K562 (cell line): ENCODE measurements around the gene TSPAN18. TPM values are rescaled to one million over a fixed set of nuclear protein-coding genes. Genes with fewer than 3 reads are reported as not detected.

Experiments used
- ADNP ChIP-seq: fragments of 200-800 bp; sonication (Bioruptor generic); IDR thresholded peaks from 2 replicates; pipeline ENCODE4 v1.6.1; 2016; ENCODE audit warnings: missing genetic modification characterization, missing compliant biosample characterization
- PTRF ChIP-seq: fragments of 450-650 bp; IDR thresholded peaks from 2 replicates; pipeline ENCODE4 v1.6.1; 2016; ENCODE audit warnings: mild to moderate bottlenecking, missing genetic modification characterization, missing compliant biosample characterization
- RCOR1 ChIP-seq, 2 experiments: IDR thresholded peaks; 2 replicates each; pipeline ENCODE4 v1.6.1; 2012; ENCODE audit warnings: low read depth in 2 of 2, low read length in 2 of 2, borderline replicate concordance in 1 of 2, improper control_type of control experiment in 1 of 2
- U2AF2 ChIP-seq: fragments of 200-400 bp; formaldehyde crosslinking; optimal IDR thresholded peaks from 2 replicates; pipeline ENCODE3; 2017; ENCODE audit warnings: low read depth, mild to moderate bottlenecking, low read length
- ZBTB17 ChIP-seq: fragments of 450-650 bp; formaldehyde crosslinking; IDR thresholded peaks from 2 replicates; pipeline ENCODE4 v1.4.0; 2020; ENCODE audit warnings: mild to moderate bottlenecking
- polyA plus RNA-seq, 8 experiments: library from polyadenylated mRNA; depleted of rRNA in 4 of 8; stranded (reverse) in 5 of 8; unstranded in 3 of 8; fragments of >200 nt; fragmentation: Nextera tagmentation in 2 of 8; fragmentation: Illumina TruSeq in 1 of 8; extraction: Ambion mirVana in 2 of 8; extraction: Trizol in 1 of 8; gene quantifications; 2 replicates each; pipeline versions ENCODE4 v1.2.1 to v1.2.3, GENCODE V29; 2011 to 2014; ENCODE audit warnings: inconsistent platforms in 1 of 8, missing spikeins in 1 of 8
- total RNA-seq, 7 experiments: library from RNA; depleted of rRNA in 6 of 7; stranded (reverse); fragments of >200 nt in 6 of 7; fragmentation: Illumina TruSeq in 2 of 7; extraction: Trizol in 2 of 7; gene quantifications; 2 replicates each; pipeline versions ENCODE4 v1.2.1 to v1.2.3, GENCODE V29; 2011 to 2021; ENCODE audit warnings: low replicate concordance in 1 of 7
- TF ChIP-seq, protein P1 (sequence below): fragments of 250-450 bp; sonication (Bioruptor Pico); IDR thresholded peaks from 2 replicates; pipeline ENCODE4 v1.5.0; 2021; ENCODE audit warnings: mild to moderate bottlenecking, moderate library complexity
- TF ChIP-seq, protein P2 (sequence below): fragments of 450-650 bp; formaldehyde crosslinking; IDR thresholded peaks from 2 replicates; pipeline ENCODE4 v1.4.0; 2022; ENCODE audit warnings: missing genetic modification characterization
- TF ChIP-seq, protein P3 (sequence below): sonication (generic); formaldehyde crosslinking; IDR thresholded peaks from 2 replicates; pipeline ENCODE4 v1.8.1; 2022; ENCODE audit warnings: missing genetic modification reagents
- TF ChIP-seq, protein P4 (sequence below): fragments of 450-650 bp; IDR thresholded peaks from 2 replicates; pipeline ENCODE4 v1.6.1; 2016

The TSPAN18 gene
- total and polyA plus RNA-seq, 9 of the 15 experiments (the other 6 are each of a cell fraction or from before 2014, with no cell fraction given) = 0.17 to 0.35 (median 0.22) TPM; not detected in 4

DNA sequence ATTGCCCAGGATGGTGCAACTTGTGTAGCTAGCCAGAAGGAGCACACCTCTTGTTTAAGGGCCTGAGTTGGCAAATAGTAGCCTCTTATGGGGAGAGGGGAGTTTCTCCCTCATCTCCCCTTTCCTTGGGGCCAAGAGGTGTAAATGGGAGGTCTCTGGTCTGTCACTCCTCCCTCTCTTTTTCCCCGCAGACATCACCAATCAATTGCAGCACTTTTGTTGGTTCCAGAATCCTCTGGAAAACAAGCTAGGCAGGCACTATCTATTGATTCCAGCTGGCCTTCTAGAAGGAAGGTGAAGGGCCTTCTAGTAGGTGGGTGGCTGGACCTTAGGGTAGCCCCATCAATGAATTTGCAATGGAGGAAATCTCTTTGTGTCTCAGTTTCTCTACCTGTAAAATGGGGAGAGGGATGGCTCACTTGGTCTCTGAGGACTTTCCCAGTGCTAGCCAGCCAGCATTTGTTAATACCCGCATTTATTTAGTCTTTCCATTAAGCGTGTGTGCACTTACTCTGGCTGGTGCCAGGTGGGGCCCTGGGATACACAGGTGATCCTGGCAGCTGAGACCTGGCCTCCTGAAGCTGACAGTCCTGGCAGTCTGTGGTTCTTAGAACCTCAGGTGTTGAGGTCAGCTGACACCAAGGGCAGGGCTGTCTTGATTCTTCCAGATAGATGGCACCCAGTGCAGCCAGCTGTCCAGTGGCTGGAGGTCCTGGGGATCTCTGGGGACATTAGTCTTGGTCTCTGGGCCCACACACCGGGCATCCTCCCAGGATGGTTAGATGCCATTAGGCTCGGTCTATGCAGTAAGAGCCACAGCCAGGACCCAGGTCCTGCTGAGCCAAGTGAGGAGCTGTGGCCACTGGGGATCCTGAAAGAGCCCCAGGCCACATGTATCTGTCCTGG is 51.7 kb downstream of the TSPAN18 start (continued):
- TF ChIP-seq, protein P1, sequence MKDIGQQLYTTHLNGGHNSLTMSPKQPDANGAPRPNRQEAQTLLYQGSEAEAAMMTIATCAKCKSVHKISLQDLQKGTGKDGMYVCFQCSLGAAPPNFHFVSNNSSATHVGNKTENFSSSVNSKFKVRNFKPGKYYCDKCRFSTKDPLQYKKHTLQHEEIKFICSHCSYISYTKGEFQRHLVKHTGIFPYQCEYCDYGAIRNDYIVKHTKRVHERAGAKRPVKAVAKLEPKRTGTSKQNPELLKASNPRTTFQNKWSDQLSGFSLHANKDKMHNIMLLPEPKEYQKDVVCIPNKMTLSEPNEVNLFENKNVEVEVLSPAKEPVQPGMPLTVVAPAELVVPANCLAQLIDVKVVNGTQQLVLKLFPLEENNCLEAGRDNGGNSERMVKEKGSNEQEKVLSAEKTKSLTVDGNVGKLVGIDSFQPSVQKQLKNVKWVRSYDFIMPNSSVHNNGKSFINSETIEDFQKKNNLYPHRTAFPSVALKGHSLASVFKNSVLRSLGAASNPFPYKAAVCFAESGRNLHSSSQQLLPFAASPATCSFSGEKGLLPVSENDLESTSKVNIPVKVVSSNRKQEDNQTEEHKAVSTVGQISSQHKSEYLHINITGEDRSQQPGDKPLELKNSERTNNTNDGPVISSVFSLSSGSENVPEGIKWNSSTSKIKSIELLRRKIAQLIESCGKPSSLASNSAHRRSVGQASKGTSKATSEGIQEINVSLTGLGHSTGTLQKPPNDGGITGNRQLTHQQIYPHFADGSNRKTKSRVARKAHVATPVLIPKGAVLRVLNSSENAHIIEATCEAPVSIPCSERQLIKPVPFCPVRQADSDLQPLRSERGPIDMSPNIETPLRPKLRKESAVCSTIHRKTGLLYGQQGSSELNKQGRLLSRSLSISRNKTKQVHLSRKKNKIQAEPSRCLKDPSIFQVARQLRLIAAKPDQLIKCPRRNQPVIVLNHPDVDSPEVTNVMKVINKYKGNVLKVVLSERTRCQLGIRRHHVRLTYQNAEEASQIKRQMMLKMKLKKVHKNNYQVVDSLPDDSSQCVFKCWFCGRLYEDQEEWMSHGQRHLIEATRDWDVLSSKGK (CRISPR knock-in tag) = no peak
- TF ChIP-seq, protein P2, sequence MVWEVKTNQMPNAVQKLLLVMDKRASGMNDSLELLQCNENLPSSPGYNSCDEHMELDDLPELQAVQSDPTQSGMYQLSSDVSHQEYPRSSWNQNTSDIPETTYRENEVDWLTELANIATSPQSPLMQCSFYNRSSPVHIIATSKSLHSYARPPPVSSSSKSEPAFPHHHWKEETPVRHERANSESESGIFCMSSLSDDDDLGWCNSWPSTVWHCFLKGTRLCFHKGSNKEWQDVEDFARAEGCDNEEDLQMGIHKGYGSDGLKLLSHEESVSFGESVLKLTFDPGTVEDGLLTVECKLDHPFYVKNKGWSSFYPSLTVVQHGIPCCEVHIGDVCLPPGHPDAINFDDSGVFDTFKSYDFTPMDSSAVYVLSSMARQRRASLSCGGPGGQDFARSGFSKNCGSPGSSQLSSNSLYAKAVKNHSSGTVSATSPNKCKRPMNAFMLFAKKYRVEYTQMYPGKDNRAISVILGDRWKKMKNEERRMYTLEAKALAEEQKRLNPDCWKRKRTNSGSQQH = no peak
- TF ChIP-seq PTRF (no peak), RCOR1 (IDR thresholded peaks at IDR 0.05; ENCODE audit: borderline replicate concordance in 1 of 2, low read depth in 2 of 2, low read length in 2 of 2) (0 out of 4 replicates have a peak, but pooled peaks of 1 of the 2 experiments have one; percentile 24), ADNP (tag) (0 out of 2 replicates have a peak, but pooled peaks have one; percentile 39), ZBTB17 (CRISPR knock-in tag) (peak; percentile 98), U2AF2 (no peak)
- TF ChIP-seq, protein P3, sequence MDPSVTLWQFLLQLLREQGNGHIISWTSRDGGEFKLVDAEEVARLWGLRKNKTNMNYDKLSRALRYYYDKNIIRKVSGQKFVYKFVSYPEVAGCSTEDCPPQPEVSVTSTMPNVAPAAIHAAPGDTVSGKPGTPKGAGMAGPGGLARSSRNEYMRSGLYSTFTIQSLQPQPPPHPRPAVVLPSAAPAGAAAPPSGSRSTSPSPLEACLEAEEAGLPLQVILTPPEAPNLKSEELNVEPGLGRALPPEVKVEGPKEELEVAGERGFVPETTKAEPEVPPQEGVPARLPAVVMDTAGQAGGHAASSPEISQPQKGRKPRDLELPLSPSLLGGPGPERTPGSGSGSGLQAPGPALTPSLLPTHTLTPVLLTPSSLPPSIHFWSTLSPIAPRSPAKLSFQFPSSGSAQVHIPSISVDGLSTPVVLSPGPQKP (CRISPR knock-in tag) = no peak
- TF ChIP-seq, protein P4, sequence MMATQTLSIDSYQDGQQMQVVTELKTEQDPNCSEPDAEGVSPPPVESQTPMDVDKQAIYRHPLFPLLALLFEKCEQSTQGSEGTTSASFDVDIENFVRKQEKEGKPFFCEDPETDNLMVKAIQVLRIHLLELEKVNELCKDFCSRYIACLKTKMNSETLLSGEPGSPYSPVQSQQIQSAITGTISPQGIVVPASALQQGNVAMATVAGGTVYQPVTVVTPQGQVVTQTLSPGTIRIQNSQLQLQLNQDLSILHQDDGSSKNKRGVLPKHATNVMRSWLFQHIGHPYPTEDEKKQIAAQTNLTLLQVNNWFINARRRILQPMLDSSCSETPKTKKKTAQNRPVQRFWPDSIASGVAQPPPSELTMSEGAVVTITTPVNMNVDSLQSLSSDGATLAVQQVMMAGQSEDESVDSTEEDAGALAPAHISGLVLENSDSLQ = peak; percentile 52; the same call in 1 of the 2 replicates
